GM21825 (cell line): Measurements from ENCODE around the gene INSYN1.
"Not testable (repeated sequence)": the region's sequence is repeated elsewhere in the genome, so short reads cannot be mapped to it uniquely, and the experiment has no call there.

Experiments
- ATAC-seq: cut with Tn5 transposase; IDR thresholded peaks from one replicate; pipeline ENCODE4 v1.9.1; 2021; ENCODE audit warnings: mild to moderate bottlenecking, moderate library complexity; ENCODE audit not compliant: unreplicated experiment

INSYN1 gene

GRCh38 chr15:73750951-73751350, 2.2 kb downstream of the INSYN1 start:
- no peak for ATAC-seq

GRCh38 chr15:73750438-73750837, 2.7 kb downstream of the INSYN1 start:
- ATAC-seq, result no peak

GRCh38 chr15:73749971-73750370, 3.2 kb downstream of the INSYN1 start:
- no peak for ATAC-seq

- ATAC-seq, result no peak
Observed at GRCh38 chr15:73749533-73749932, 3.6 kb downstream of the INSYN1 start.

- no peak for ATAC-seq
Observed at GRCh38 chr15:73748730-73749129, 4.4 kb downstream of the INSYN1 start.

GRCh38 chr15:73747847-73748590, 5.1 kb downstream of the INSYN1 start:
- no peak for ATAC-seq

- ATAC-seq, result no peak
Observed at GRCh38 chr15:73746883-73747282, 6.3 kb downstream of the INSYN1 start.

GRCh38 chr15:73746261-73746660, 6.9 kb downstream of the INSYN1 start:
- no peak for ATAC-seq

GRCh38 chr15:73745073-73745472, 8.1 kb downstream of the INSYN1 start:
- no peak for ATAC-seq

- ATAC-seq, result no peak
Observed at GRCh38 chr15:73744293-73744692, 8.9 kb downstream of the INSYN1 start.

GRCh38 chr15:73741321-73741836, 11.8 kb downstream of the INSYN1 start:
- no peak for ATAC-seq

- no peak for ATAC-seq
Observed at GRCh38 chr15:73740152-73741048, 12.8 kb downstream of the INSYN1 start.

GRCh38 chr15:73737535-73737934, 15.6 kb downstream of the INSYN1 start:
- no peak for ATAC-seq

- no peak for ATAC-seq
Observed at GRCh38 chr15:73732930-73733329, 20.2 kb downstream of the INSYN1 start.

- not testable (repeated sequence) for ATAC-seq
Observed at GRCh38 chr15:73732051-73732450, 21.1 kb downstream of the INSYN1 start.

- ATAC-seq, result no peak
Observed at GRCh38 chr15:73727330-73727976, 25.7 kb downstream of the INSYN1 start.

- no peak for ATAC-seq
Observed at GRCh38 chr15:73724212-73724611, 28.9 kb downstream of the INSYN1 start.

GRCh38 chr15:73723191-73723590, 30.0 kb downstream of the INSYN1 start:
- no peak for ATAC-seq

- ATAC-seq, result no peak
Observed at GRCh38 chr15:73722425-73722824, 30.7 kb downstream of the INSYN1 start.

- no peak for ATAC-seq
Observed at GRCh38 chr15:73718694-73719093, 34.5 kb downstream of the INSYN1 start.

- ATAC-seq, result no peak
Observed at GRCh38 chr15:73717802-73718201, 35.3 kb downstream of the INSYN1 start.
